DOHH2 (cell line): ENCODE data around the gene MYH16.

ENCODE experiments used
- CTCF ChIP-seq: fragments of 200-600 bp; sonication (generic); IDR thresholded peaks from one replicate; pipeline ENCODE4 v1.5.1; 2014; ENCODE audit warnings: antibody characterized with exemption, mild to moderate bottlenecking, low read depth, low read length; ENCODE audit not compliant: poor library complexity, severe bottlenecking
- EZH2phosphoT487 ChIP-seq: fragments of 200-600 bp; sonication (generic); IDR thresholded peaks from 2 replicates; pipeline ENCODE4 v1.6.1; 2017; ENCODE audit warnings: borderline replicate concordance, mild to moderate bottlenecking, antibody characterized with exemption, low read length, moderate library complexity, mixed read lengths

- TF ChIP-seq CTCF (no peak), EZH2phosphoT487 (no peak)
These were observed 21.0 kb downstream of the MYH16 start for GRCh38 chr7:99293650-99294049.
